Liver (tissue), 9 donors: Measurements from ENCODE around the gene ARL6. TPM values are rescaled to one million over a fixed set of nuclear protein-coding genes. Genes with fewer than 3 reads are reported as not detected.

Experiments
- DNase-seq: peaks from one replicate; pipeline ENCODE4 v3.0.0-alpha.2; 2017; ENCODE audit warnings: low spot score
- H3K27ac ChIP-seq, 2 donors: one replicate each; pipeline ENCODE4 v1.7.0; 2013; ENCODE audit warnings: inconsistent platforms in 2 of 2, low read length in 2 of 2, control low read depth in 1 of 2, low read depth in 1 of 2, mild to moderate bottlenecking in 1 of 2
- H3K27me3 ChIP-seq, 4 donors: one replicate each; pipeline versions ENCODE4 v1.6.1 to v1.7.0; 2013; ENCODE audit warnings: low read length in 3 of 4, inconsistent platforms in 1 of 4, mild to moderate bottlenecking in 1 of 4, moderate library complexity in 1 of 4; ENCODE audit not compliant: control insufficient read depth in 4 of 4, insufficient read depth in 4 of 4
- H3K36me3 ChIP-seq, 4 donors: one replicate each; pipeline versions ENCODE4 v1.6.1 to v1.7.0; 2013; ENCODE audit warnings: low read length in 3 of 4, mild to moderate bottlenecking in 3 of 4, low read depth in 1 of 4, moderate library complexity in 1 of 4; ENCODE audit not compliant: control insufficient read depth in 4 of 4, insufficient read depth in 3 of 4
- H3K4me1 ChIP-seq, 4 donors: one replicate each; pipeline versions ENCODE4 v1.6.1 to v1.7.0; 2013; ENCODE audit warnings: low read length in 3 of 4, mild to moderate bottlenecking in 3 of 4, moderate library complexity in 1 of 4; ENCODE audit not compliant: control insufficient read depth in 4 of 4, insufficient read depth in 4 of 4
- H3K4me3 ChIP-seq, 3 donors: one replicate each; pipeline versions ENCODE4 v1.6.1 to v1.7.0; 2013; ENCODE audit warnings: low read length in 3 of 3, control low read depth in 1 of 3, low read depth in 1 of 3, mild to moderate bottlenecking in 1 of 3
- H3K9ac ChIP-seq, 2 donors: one replicate each; pipeline ENCODE4 v1.7.0; 2013; ENCODE audit warnings: low read length in 2 of 2, mild to moderate bottlenecking in 2 of 2, moderate library complexity in 2 of 2, control low read depth in 1 of 2, low read depth in 1 of 2
- H3K9me3 ChIP-seq, 4 donors: one replicate each; pipeline versions ENCODE4 v1.6.1 to v1.7.0; 2013; ENCODE audit warnings: low read length in 3 of 4; ENCODE audit not compliant: control insufficient read depth in 4 of 4
- ATF3 ChIP-seq: IDR thresholded peaks from 2 replicates; pipeline ENCODE4 v1.6.1; 2016; ENCODE audit warnings: antibody characterized with exemption
- CTCF ChIP-seq: fragments of 150-350 bp; IDR thresholded peaks from 2 replicates; pipeline ENCODE4 v1.5.1; 2017; ENCODE audit warnings: improper control_type of control experiment, low read depth, low read length; ENCODE audit not compliant: missing input control
- EGR1 ChIP-seq, 2 donors: IDR thresholded peaks; 2 replicates each; pipeline ENCODE4 v1.6.1; 2016 to 2018; ENCODE audit warnings: antibody characterized with exemption in 2 of 2, low read depth in 2 of 2
- FOXA1 ChIP-seq: IDR thresholded peaks from 2 replicates; pipeline ENCODE4 v1.6.1; 2016; ENCODE audit warnings: antibody characterized with exemption
- FOXA2 ChIP-seq: IDR thresholded peaks from 2 replicates; pipeline ENCODE4 v1.6.1; 2016; ENCODE audit warnings: antibody characterized with exemption
- GABPA ChIP-seq, 2 donors: IDR thresholded peaks in 1 of 2; conservative IDR thresholded peaks in 1 of 2; 2 replicates each; pipeline ENCODE4 v1.6.1; 2016; ENCODE audit warnings: antibody characterized with exemption in 2 of 2, mild to moderate bottlenecking in 1 of 2, moderate library complexity in 1 of 2
- HNF4A ChIP-seq, 2 donors: conservative IDR thresholded peaks; 2 replicates each; pipeline ENCODE4 v1.6.1; 2016; ENCODE audit warnings: antibody characterized with exemption in 2 of 2, mild to moderate bottlenecking in 2 of 2
- HNF4G ChIP-seq: IDR thresholded peaks from 2 replicates; pipeline ENCODE4 v1.6.1; 2016; ENCODE audit warnings: antibody characterized with exemption
- JUND ChIP-seq, 2 donors: IDR thresholded peaks; 2 replicates each; pipeline ENCODE4 v1.6.1; 2016; ENCODE audit warnings: antibody characterized with exemption in 2 of 2
- MAX ChIP-seq: IDR thresholded peaks from 2 replicates; pipeline ENCODE4 v1.6.1; 2016; ENCODE audit warnings: antibody characterized with exemption
- NR2F2 ChIP-seq: IDR thresholded peaks from 2 replicates; pipeline ENCODE4 v1.6.1; 2016; ENCODE audit warnings: antibody characterized with exemption
- RAD21 ChIP-seq, 2 donors: IDR thresholded peaks; 2 replicates each; pipeline ENCODE4 v1.6.1; 2016; ENCODE audit warnings: antibody characterized with exemption in 2 of 2, mild to moderate bottlenecking in 2 of 2
- REST ChIP-seq: IDR thresholded peaks from 2 replicates; pipeline ENCODE4 v1.6.1; 2016; ENCODE audit warnings: antibody characterized with exemption, mild to moderate bottlenecking
- RXRA ChIP-seq, 2 donors: IDR thresholded peaks; 2 replicates each; pipeline ENCODE4 v1.6.1; 2017 to 2018; ENCODE audit warnings: antibody characterized with exemption in 2 of 2, mild to moderate bottlenecking in 1 of 2
- SP1 ChIP-seq: IDR thresholded peaks from 2 replicates; pipeline ENCODE4 v1.6.1; 2018; ENCODE audit warnings: antibody characterized with exemption, mild to moderate bottlenecking
- TAF1 ChIP-seq: conservative IDR thresholded peaks from 2 replicates; pipeline ENCODE4 v1.6.1; 2016; ENCODE audit warnings: antibody characterized with exemption, mild to moderate bottlenecking
- YY1 ChIP-seq: IDR thresholded peaks from 2 replicates; pipeline ENCODE4 v1.6.1; 2016; ENCODE audit warnings: antibody characterized with exemption, mild to moderate bottlenecking
- ZBTB33 ChIP-seq: IDR thresholded peaks from 2 replicates; pipeline ENCODE4 v1.6.1; 2016; ENCODE audit warnings: antibody characterized with exemption
- WGBS: extraction: QIAGEN DNeasy Blood & Tissue Kit; methylation state at CpG from one replicate; pipeline ENCODE4 v1.1.7; 2013; 5-methylcytosine and 5-hydroxymethylcytosine counted together
- polyA plus RNA-seq, 2 donors: library from polyadenylated mRNA; stranded (reverse) in 1 of 2; unstranded in 1 of 2; fragments of 200-250 nt in 1 of 2; fragments of >200 nt in 1 of 2; fragmentation: Nextera tagmentation in 1 of 2; extraction: Ambion mirVana in 1 of 2; gene quantifications; one replicate each; pipeline versions ENCODE4 v1.2.1 to v1.2.3, GENCODE V29; 2013 to 2015
- total RNA-seq, 2 donors: library from RNA; depleted of rRNA; stranded (reverse); fragments of >200 nt; gene quantifications; one replicate each; pipeline ENCODE4 v1.2.3, GENCODE V29; 2014
- donor health status: healthy.
- donor health status: healthy.
- donor health status: healthy.
- donor health status: healthy.
- donor health status: healthy.

The ARL6 gene
- total and polyA plus RNA-seq, 4 donors: 1.1 to 3.4 (median 1.4) TPM

GRCh38 chr3:97763586-97764406, 762 bp upstream of the ARL6 start (continued):
- TF ChIP-seq HNF4A (conservative IDR thresholded peaks at IDR 0.05): no peak

GRCh38 chr3:97765336-97765735, 778 bp downstream of the ARL6 start:
- DNase-seq: no peak

GRCh38 chr3:97772926-97773325, 8.4 kb downstream of the ARL6 start:
- no peak overlapping the region for H3K4me3 ChIP-seq
- 95% methylated on average over 3 of the region's 3 CpGs for WGBS
- no peaks in the 10 kb centered on the region for H3K4me1 ChIP-seq
- no peak for DNase-seq
- H3K27me3 ChIP-seq: no peaks in the 10 kb centered on the region
- H3K36me3 ChIP-seq: peaks cover 0 to 3% (median 0%) of the 10 kb centered on the region in 4 donors
- no peak overlapping the region for H3K9ac ChIP-seq
- H3K9me3 ChIP-seq: no peaks in the 10 kb centered on the region
- H3K27ac ChIP-seq: no peak overlapping the region
- no peak for TF ChIP-seq ATF3
- no peak for TF ChIP-seq MAX
- no peak for TF ChIP-seq RXRA (IDR thresholded peaks at IDR 0.05)
- TF ChIP-seq HNF4A (conservative IDR thresholded peaks at IDR 0.05): no peak
- TF ChIP-seq YY1: no peak
- no peak for TF ChIP-seq HNF4G
- TF ChIP-seq RAD21 (IDR thresholded peaks at IDR 0.05): no peak
- TF ChIP-seq FOXA2: no peak
- TF ChIP-seq GABPA (IDR thresholded peaks at IDR 0.05 in 1 of 2, conservative IDR thresholded peaks at IDR 0.05 in 1 of 2): no peak
- TF ChIP-seq FOXA1: no peak
- TF ChIP-seq REST: no peak
- TF ChIP-seq EGR1 (IDR thresholded peaks at IDR 0.05; ENCODE audit: low read depth in 2 of 2): no peak
- TF ChIP-seq ZBTB33: no peak
- no peak for TF ChIP-seq TAF1
- TF ChIP-seq NR2F2: no peak
- no peak for TF ChIP-seq JUND (IDR thresholded peaks at IDR 0.05)
- no peak for TF ChIP-seq SP1

More at GRCh38 chr3:97765336-97765735, 778 bp downstream of the ARL6 start:
- no peaks in the 10 kb centered on the region for H3K9me3 ChIP-seq
- no peak overlapping the region for H3K27ac ChIP-seq
- no peaks in the 10 kb centered on the region for H3K36me3 ChIP-seq
- TF ChIP-seq CTCF (no peak), SP1 (no peak)
- peaks cover 0 to 17% (median 14%) of the 10 kb centered on the region in 4 donors for H3K4me1 ChIP-seq
- H3K9ac ChIP-seq: no peak overlapping the region
- no peak overlapping the region for H3K4me3 ChIP-seq
- WGBS: 20% methylated on average over 2 of the region's 2 CpGs
- no peaks in the 10 kb centered on the region for H3K27me3 ChIP-seq
